AG09309 (cell line): ENCODE measurements around the gene IL19.
"Not testable (repeated sequence)": the region's sequence is repeated elsewhere in the genome, so short reads cannot be mapped to it uniquely, and the experiment has no call there.

Experiments used
- DNase-seq: peaks from one replicate; pipeline ENCODE4 v3.0.0-alpha.2; 2010; ENCODE audit warnings: low read depth
- H3K4me3 ChIP-seq: 2 replicates; pipeline ENCODE4 v1.5.1; 2011; ENCODE audit warnings: mild to moderate bottlenecking, low read depth, low read length, moderate library complexity; ENCODE audit not compliant: control insufficient read depth
- TF ChIP-seq, protein P1 (sequence below): IDR thresholded peaks from 2 replicates; pipeline ENCODE4 v1.5.1; 2011; ENCODE audit warnings: mild to moderate bottlenecking, low read depth, low read length, inconsistent platforms; ENCODE audit not compliant: insufficient read depth, control insufficient read depth; ENCODE audit errors: missing control alignments

Gene IL19

DNA sequence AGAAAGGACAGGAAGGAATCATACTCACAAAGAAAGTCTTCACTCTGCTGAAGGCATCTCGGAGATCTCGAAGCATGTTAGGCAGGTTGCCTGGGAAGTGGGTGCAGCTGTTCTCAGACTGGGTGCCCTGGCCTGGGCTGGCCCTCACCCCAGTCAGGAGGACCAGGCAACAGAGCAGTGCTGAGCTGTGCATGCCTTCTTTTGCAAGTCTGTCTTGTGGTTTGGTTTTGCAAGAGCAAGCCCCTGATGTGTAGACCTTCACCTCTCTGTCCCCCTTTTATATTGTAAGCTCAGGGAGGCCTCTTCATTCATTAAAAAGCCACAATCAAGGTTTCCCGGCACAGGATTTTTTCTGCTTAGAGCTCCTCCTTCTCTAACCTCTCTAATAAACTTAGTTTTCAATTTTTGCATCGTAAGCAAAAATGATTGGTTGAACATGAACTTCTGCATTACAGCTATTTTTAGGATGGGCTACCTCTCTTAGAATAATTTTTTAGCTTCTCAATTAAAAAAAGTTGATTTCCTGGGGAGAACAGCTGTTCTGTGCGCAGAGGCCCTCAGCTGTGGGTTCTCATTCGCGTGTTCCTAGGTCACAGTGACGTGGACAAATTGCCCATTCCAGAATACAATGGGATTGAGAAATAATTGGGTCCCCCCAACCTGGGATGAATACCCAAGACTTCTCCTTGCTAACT is 1.8 kb downstream of the IL19 start, which contains the start of gene IL10:
TSS of gene IL10 (minus strand) at position 252 of the 695 bp plus-strand sequence. CDS start at position 193, 59 bp downstream.
- no peak for DNase-seq
- no peak within 1 kb of the TSS for H3K4me3 ChIP-seq
- TF ChIP-seq, protein P1, sequence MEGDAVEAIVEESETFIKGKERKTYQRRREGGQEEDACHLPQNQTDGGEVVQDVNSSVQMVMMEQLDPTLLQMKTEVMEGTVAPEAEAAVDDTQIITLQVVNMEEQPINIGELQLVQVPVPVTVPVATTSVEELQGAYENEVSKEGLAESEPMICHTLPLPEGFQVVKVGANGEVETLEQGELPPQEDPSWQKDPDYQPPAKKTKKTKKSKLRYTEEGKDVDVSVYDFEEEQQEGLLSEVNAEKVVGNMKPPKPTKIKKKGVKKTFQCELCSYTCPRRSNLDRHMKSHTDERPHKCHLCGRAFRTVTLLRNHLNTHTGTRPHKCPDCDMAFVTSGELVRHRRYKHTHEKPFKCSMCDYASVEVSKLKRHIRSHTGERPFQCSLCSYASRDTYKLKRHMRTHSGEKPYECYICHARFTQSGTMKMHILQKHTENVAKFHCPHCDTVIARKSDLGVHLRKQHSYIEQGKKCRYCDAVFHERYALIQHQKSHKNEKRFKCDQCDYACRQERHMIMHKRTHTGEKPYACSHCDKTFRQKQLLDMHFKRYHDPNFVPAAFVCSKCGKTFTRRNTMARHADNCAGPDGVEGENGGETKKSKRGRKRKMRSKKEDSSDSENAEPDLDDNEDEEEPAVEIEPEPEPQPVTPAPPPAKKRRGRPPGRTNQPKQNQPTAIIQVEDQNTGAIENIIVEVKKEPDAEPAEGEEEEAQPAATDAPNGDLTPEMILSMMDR: no peak

DNA sequence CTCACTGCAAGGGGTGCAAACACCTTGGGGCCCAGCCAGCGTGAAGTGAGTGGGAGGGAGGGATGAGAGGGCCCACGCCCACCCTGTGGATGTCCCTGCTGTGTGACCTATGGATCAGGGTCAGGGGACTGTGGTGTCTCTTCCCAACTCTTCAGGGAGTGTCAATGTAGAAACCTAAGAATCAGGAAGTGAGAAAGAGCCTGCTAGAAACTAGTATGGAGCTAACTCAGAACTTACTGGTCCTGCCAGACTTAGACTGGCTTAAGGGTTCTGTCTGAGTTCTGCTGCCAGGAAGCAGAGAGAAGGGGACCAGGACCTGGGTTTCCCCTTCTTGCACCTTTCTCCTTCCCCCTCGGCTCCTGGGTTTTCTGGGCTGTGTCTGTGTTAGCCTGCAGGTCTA is 3.5 kb downstream of the IL19 start:
- TF ChIP-seq, protein P1: no peak
- DNase-seq: no peak
- no peak overlapping the region for H3K4me3 ChIP-seq

DNA sequence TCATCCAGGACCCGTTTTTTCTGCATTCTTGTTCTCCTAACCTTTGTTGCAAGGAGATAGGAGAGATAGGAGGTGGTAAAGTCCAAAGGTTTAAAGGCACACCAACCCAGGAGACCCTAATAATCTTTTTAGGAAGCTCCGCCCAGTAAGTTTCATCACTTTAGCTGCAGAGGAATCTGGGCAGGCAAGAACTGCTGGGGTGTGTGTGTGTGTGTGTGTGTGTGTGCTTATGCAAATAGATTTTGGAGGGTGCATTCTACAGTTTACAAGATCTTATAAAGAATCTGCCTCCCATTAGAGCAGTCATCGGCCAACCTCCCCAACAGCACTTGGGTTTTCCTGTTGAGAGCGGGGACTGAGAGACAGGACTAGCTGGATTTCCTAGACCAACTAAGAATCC is 5.7 kb downstream of the IL19 start:
- peak; percentile 42 for DNase-seq
- no peak overlapping the region for H3K4me3 ChIP-seq
- TF ChIP-seq, protein P1: no peak

DNA sequence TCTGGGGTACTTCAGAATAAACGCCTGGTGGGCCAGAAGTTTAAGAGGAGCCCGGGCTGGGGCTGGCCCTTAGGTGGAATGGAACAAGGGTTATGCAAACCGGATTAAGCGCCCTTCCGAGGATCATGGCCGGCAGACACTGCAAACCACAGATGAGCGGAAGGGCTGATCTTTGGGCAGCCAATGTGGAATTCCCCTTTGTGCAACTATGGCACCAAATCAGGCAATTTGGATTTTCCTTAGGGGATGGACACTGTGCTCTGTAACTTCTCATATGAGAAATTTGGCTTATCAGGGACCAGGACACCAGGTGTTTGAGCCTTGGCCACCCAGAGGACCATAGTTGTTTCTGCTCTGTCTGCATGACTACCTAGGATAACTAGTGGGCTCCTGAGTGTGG is 7.5 kb downstream of the IL19 start:
- no peak overlapping the region for H3K4me3 ChIP-seq
- TF ChIP-seq, protein P1: no peak
- no peak for DNase-seq

- not testable (repeated sequence) for H3K4me3 ChIP-seq, DNase-seq
These were observed 8.3 kb downstream of the IL19 start for GRCh38 chr1:206778911-206779310.

DNA sequence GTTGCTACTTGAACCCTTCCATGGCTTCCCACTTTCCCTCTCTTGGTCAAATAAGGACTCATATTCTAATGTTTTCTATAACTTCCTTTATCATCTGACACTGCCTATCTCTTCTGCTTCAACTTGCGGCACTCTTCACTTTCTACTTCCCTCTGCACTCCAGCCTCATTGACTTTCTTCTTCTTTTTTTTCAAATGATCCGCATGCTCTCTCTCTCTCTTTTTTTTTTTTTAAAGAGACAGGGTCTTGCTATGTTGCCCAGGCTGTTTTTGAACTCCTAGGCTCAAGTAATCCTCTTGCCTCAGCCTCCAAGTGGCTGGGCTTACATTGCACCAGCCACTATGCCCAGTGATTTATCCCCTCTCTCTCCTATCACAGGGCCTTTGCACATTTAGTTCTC is 9.1 kb downstream of the IL19 start:
- DNase-seq: no peak
- no peak overlapping the region for H3K4me3 ChIP-seq
- TF ChIP-seq, protein P1: no peak

DNA sequence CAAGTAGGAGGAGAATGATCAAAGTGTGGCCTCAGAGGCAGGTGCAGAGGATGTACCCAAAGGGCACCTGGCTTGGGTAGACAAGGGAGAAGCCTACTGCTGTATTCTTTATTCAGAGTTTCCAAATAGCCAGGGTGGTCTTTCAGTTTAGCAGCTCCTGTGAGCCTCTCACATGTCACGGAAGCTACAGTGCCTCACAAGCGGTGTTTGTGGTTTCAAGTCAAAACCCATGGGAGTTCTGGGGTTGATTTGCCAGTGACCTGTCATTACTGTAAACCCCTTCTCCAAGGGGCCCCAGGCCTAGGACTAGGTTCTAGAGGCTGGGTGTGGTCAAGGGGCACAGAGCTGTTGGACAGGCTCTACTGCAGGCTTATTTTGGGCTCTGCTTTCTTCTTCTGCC is 11.9 kb downstream of the IL19 start:
- TF ChIP-seq, protein P1: no peak
- no peak overlapping the region for H3K4me3 ChIP-seq
- no peak for DNase-seq
